ENCODE data around the gene ELMOD3. TPM values are rescaled to one million over a fixed set of nuclear protein-coding genes. Genes with fewer than 3 reads are reported as not detected.

The ELMOD3 gene
- total and polyA plus RNA-seq, 9 of the 15 experiments (the other 6 are each of a cell fraction or from before 2014, with no cell fraction given), result 2.7 to 18.7 (median 11.6) TPM

GRCh38 chr2:85438201-85439024 is 83.8 kb downstream of the ELMOD3 start:
- Histone ChIP-seq H2AFZ (ENCODE audit: low read depth, low read length) (peak overlapping the region; percentile 86), H3K27ac (ENCODE audit: extremely low read depth, low read depth, low read length) (peak overlapping the region; percentile 79), H3K36me3 (ENCODE audit: control insufficient read depth, insufficient read depth, low read length) (no peaks in the 10 kb centered on the region), H3K79me2 (ENCODE audit: control insufficient read depth, insufficient read depth, low read length) (no peaks in the 10 kb centered on the region; the same call in 2 of the 3 replicates), H3K4me3 (peak overlapping the region; percentile 32), H3K27me3 (ENCODE audit: control insufficient read depth in 2 of 2, insufficient read depth in 2 of 2, low read length in 2 of 2) (no peaks in the 10 kb centered on the region), H3K9ac (ENCODE audit: insufficient read depth in 1 of 2, low read depth in 2 of 2, low read length in 2 of 2) (peak overlapping the region; percentile 73 to 84), H3K9me1 (ENCODE audit: control insufficient read depth, insufficient read depth, low read length) (no peaks in the 10 kb centered on the region), H3K9me3 (replicated peaks; ENCODE audit: control insufficient read depth, insufficient read depth, low read depth, low read length) (no peaks in the 10 kb centered on the region), H3K4me2 (ENCODE audit: insufficient read depth, low read length) (peak overlapping the region; percentile 81), H4K20me1 (replicated peaks; ENCODE audit: control insufficient read depth, insufficient read depth, low read length) (no peaks in the 10 kb centered on the region), H3K4me1 (replicated peaks in 1 of 2; ENCODE audit: control insufficient read depth in 2 of 2, insufficient read depth in 2 of 2, low read length in 2 of 2) (peaks cover 28 to 45% of the 10 kb centered on the region in 2 experiments)
- TSS peak; percentile 84 for BruUV-seq (replicated peaks)
- 47% methylated on average over 15 of the region's 19 CpGs for WGBS (ENCODE audit: insufficient coverage, low coverage, missing lambda C conversion rate)
- peak; percentile 15 for FAIRE-seq
- ChIA-PET POLR2A (interaction anchor here (0.6 to 63.9 kb wide), 18 partner anchors 9 to 259 kb away, joined by 3 to 1576 read pairs (median 4); partner anchors contain the start of genes ELMOD3, MAT2A and RETSAT), CTCF (ENCODE audit: low intra/inter-chr PET ratio) (no interaction called here)
- intact Hi-C loops (cut with micrococcal nuclease), result loop anchor here (5.0 kb wide), 2 partner anchors 59 to 99 kb away; partner anchors contain the start of gene MAT2A
- in situ Hi-C loops (cut with MboI), result no loop called here
- DNase-seq (ENCODE audit: extremely low read depth in 1 of 4, low spot score in 3 of 4), result no peak
- ATAC-seq, result peak; percentile 46
- TF ChIP-seq ZNF239 (CRISPR knock-in tag; IDR thresholded peaks at IDR 0.05), result no peak
- peak; percentile 54; the same call in 1 of the 2 replicates for TF ChIP-seq NFRKB (IDR thresholded peaks at IDR 0.05; ENCODE audit: low read depth)
- no peak for TF ChIP-seq NR4A1 (CRISPR knock-in tag; IDR thresholded peaks at IDR 0.05)
- peak; percentile 66; the same call in 1 of the 2 replicates for TF ChIP-seq NR4A1 (tag; IDR thresholded peaks at IDR 0.05)
- peak; percentile 31 for TF ChIP-seq L3MBTL2 (IDR thresholded peaks at IDR 0.05)
- TF ChIP-seq BACH1 (tag; IDR thresholded peaks at IDR 0.05), result 0 out of 2 replicates have a peak, but pooled peaks have one; percentile 3
- peak; percentile 5; the same call in 1 of the 2 replicates for TF ChIP-seq FOXJ2 (tag; IDR thresholded peaks at IDR 0.05)
- no peak for TF ChIP-seq ELK3 (CRISPR knock-in tag; IDR thresholded peaks at IDR 0.05)
- TF ChIP-seq, protein P1, sequence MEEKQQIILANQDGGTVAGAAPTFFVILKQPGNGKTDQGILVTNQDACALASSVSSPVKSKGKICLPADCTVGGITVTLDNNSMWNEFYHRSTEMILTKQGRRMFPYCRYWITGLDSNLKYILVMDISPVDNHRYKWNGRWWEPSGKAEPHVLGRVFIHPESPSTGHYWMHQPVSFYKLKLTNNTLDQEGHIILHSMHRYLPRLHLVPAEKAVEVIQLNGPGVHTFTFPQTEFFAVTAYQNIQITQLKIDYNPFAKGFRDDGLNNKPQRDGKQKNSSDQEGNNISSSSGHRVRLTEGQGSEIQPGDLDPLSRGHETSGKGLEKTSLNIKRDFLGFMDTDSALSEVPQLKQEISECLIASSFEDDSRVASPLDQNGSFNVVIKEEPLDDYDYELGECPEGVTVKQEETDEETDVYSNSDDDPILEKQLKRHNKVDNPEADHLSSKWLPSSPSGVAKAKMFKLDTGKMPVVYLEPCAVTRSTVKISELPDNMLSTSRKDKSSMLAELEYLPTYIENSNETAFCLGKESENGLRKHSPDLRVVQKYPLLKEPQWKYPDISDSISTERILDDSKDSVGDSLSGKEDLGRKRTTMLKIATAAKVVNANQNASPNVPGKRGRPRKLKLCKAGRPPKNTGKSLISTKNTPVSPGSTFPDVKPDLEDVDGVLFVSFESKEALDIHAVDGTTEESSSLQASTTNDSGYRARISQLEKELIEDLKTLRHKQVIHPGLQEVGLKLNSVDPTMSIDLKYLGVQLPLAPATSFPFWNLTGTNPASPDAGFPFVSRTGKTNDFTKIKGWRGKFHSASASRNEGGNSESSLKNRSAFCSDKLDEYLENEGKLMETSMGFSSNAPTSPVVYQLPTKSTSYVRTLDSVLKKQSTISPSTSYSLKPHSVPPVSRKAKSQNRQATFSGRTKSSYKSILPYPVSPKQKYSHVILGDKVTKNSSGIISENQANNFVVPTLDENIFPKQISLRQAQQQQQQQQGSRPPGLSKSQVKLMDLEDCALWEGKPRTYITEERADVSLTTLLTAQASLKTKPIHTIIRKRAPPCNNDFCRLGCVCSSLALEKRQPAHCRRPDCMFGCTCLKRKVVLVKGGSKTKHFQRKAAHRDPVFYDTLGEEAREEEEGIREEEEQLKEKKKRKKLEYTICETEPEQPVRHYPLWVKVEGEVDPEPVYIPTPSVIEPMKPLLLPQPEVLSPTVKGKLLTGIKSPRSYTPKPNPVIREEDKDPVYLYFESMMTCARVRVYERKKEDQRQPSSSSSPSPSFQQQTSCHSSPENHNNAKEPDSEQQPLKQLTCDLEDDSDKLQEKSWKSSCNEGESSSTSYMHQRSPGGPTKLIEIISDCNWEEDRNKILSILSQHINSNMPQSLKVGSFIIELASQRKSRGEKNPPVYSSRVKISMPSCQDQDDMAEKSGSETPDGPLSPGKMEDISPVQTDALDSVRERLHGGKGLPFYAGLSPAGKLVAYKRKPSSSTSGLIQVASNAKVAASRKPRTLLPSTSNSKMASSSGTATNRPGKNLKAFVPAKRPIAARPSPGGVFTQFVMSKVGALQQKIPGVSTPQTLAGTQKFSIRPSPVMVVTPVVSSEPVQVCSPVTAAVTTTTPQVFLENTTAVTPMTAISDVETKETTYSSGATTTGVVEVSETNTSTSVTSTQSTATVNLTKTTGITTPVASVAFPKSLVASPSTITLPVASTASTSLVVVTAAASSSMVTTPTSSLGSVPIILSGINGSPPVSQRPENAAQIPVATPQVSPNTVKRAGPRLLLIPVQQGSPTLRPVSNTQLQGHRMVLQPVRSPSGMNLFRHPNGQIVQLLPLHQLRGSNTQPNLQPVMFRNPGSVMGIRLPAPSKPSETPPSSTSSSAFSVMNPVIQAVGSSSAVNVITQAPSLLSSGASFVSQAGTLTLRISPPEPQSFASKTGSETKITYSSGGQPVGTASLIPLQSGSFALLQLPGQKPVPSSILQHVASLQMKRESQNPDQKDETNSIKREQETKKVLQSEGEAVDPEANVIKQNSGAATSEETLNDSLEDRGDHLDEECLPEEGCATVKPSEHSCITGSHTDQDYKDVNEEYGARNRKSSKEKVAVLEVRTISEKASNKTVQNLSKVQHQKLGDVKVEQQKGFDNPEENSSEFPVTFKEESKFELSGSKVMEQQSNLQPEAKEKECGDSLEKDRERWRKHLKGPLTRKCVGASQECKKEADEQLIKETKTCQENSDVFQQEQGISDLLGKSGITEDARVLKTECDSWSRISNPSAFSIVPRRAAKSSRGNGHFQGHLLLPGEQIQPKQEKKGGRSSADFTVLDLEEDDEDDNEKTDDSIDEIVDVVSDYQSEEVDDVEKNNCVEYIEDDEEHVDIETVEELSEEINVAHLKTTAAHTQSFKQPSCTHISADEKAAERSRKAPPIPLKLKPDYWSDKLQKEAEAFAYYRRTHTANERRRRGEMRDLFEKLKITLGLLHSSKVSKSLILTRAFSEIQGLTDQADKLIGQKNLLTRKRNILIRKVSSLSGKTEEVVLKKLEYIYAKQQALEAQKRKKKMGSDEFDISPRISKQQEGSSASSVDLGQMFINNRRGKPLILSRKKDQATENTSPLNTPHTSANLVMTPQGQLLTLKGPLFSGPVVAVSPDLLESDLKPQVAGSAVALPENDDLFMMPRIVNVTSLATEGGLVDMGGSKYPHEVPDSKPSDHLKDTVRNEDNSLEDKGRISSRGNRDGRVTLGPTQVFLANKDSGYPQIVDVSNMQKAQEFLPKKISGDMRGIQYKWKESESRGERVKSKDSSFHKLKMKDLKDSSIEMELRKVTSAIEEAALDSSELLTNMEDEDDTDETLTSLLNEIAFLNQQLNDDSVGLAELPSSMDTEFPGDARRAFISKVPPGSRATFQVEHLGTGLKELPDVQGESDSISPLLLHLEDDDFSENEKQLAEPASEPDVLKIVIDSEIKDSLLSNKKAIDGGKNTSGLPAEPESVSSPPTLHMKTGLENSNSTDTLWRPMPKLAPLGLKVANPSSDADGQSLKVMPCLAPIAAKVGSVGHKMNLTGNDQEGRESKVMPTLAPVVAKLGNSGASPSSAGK (IDR thresholded peaks at IDR 0.05), result peak; percentile 36; the same call in 1 of the 2 replicates

Data from K562 (cell line).